ENCODE data around the gene ITPR1. TPM values are rescaled to one million over a fixed set of nuclear protein-coding genes. Genes with fewer than 3 reads are reported as not detected.

The ITPR1 gene
- total RNA-seq, 1 experiment from 2014 or later, result 16.7 TPM

GRCh38 chr3:4478261-4478660 is 14.9 kb upstream of the ITPR1 start:
- no peak for DNase-seq (ENCODE audit: low read depth)

GRCh38 chr3:4491855-4492207 is 1.3 kb upstream of the ITPR1 start:
- no peak for DNase-seq (ENCODE audit: low read depth)

GRCh38 chr3:4492208-4493013 is 737 bp upstream of the ITPR1 start:
- DNase-seq (ENCODE audit: low read depth), result peak; percentile 80

GRCh38 chr3:4493941-4494894 is 1.1 kb downstream of the ITPR1 start:
- DNase-seq (ENCODE audit: low read depth), result no peak

GRCh38 chr3:4494895-4495264 is 1.7 kb downstream of the ITPR1 start:
- no peak for DNase-seq (ENCODE audit: low read depth)

- no peak for DNase-seq (ENCODE audit: low read depth)
These were observed 2.3 kb downstream of the ITPR1 start for GRCh38 chr3:4495294-4496086.

GRCh38 chr3:4496087-4496452 is 2.9 kb downstream of the ITPR1 start:
- DNase-seq (ENCODE audit: low read depth), result no peak

GRCh38 chr3:4497005-4497692 is 4.0 kb downstream of the ITPR1 start:
- DNase-seq (ENCODE audit: low read depth), result no peak

- no peak for DNase-seq (ENCODE audit: low read depth)
These were observed 4.7 kb downstream of the ITPR1 start for GRCh38 chr3:4497843-4498324.

GRCh38 chr3:4498446-4498845 is 5.3 kb downstream of the ITPR1 start:
- no peak for DNase-seq (ENCODE audit: low read depth)

- DNase-seq (ENCODE audit: low read depth), result no peak
These were observed 8.3 kb downstream of the ITPR1 start for GRCh38 chr3:4501437-4501836.

- no peak for DNase-seq (ENCODE audit: low read depth)
These were observed 8.8 kb downstream of the ITPR1 start for GRCh38 chr3:4501927-4502326.

- DNase-seq (ENCODE audit: low read depth), result no peak
These were observed 9.9 kb downstream of the ITPR1 start for GRCh38 chr3:4503050-4503449.

- DNase-seq (ENCODE audit: low read depth), result no peak
These were observed 11.5 kb downstream of the ITPR1 start for GRCh38 chr3:4504340-4505261.

- DNase-seq (ENCODE audit: low read depth), result no peak
These were observed 12.8 kb downstream of the ITPR1 start for GRCh38 chr3:4505688-4506558.

GRCh38 chr3:4506559-4507023 is 13.4 kb downstream of the ITPR1 start:
- DNase-seq (ENCODE audit: low read depth), result no peak

GRCh38 chr3:4507024-4507596 is 14.0 kb downstream of the ITPR1 start:
- no peak for DNase-seq (ENCODE audit: low read depth)
